HCEC 1CT (cell line): Measurements from ENCODE around the gene CFAP90.

ENCODE experiments used
- DNase-seq: peaks from one replicate; pipeline ENCODE4 v3.0.0-alpha.2; 2017

CFAP90 gene

GRCh38 chr5:7815892-7816534 is 34.9 kb downstream of the CFAP90 start:
- peak; percentile 45 for DNase-seq

GRCh38 chr5:7814816-7815215 is 36.1 kb downstream of the CFAP90 start:
- no peak for DNase-seq

- no peak for DNase-seq
Measured at GRCh38 chr5:7813576-7813975, 37.4 kb downstream of the CFAP90 start.

DNA sequence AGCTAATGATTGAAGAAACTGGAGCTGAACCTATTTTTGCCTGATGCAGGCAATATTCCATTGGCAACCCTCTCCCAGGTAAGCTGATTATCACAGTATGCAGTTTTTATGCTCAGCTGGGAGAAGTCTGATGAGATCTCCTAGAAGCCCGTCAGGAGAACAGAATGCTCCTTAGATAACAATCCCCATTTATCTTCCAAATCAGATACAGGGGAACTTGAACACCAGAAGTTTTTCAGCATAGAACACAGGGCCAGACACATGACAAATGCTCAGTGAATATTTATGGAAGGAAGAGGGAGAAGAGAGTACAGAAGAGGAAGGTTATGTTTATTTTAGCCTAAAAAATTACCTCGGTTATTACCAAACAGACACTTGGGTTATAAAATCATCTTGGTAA is 37.9 kb downstream of the CFAP90 start:
- no peak for DNase-seq

- DNase-seq, result no peak
Measured at GRCh38 chr5:7811715-7812114, 39.2 kb downstream of the CFAP90 start.

DNA sequence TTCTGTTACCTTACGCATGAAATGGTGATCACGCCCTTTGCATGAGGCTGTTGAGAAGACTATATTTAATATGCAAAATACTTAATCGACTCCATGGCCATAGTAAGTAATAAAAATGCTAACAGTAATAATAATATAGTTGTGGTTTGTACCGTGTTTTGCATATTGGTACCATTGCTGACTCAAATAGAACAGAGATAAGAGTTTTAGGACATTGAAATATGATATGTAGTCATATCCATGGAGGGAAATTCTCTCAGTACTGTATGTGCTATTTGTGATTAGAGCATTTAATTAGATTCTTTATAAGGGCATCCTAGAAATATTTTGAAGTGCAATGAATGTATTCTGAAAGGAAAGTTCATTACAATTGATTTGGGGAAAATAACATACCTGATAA is 41.9 kb downstream of the CFAP90 start:
- no peak for DNase-seq

GRCh38 chr5:7805379-7805778 is 45.6 kb downstream of the CFAP90 start:
- DNase-seq, result no peak

- DNase-seq, result no peak
Measured at GRCh38 chr5:7803937-7804336, 47.0 kb downstream of the CFAP90 start.

DNA sequence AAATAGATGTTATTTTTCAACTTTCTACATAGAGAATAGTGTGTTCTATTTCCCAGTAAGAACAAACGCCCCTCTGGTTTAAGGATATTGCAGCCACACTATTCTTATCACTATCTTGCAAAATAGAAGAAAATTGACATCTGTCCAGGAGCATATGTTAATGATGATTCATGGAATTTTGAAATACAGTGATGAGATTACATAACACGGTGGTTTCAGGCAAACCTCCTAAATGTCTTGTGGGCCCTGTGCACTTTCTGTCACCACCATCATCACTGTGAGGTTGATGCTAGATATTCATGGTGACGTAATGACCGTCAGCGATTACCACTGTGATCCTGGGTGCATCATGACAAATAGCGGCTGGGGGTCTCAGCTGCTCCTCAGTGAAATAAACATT is 48.1 kb downstream of the CFAP90 start:
- no peak for DNase-seq

GRCh38 chr5:7801891-7802614 is 48.9 kb downstream of the CFAP90 start:
- DNase-seq, result no peak

DNA sequence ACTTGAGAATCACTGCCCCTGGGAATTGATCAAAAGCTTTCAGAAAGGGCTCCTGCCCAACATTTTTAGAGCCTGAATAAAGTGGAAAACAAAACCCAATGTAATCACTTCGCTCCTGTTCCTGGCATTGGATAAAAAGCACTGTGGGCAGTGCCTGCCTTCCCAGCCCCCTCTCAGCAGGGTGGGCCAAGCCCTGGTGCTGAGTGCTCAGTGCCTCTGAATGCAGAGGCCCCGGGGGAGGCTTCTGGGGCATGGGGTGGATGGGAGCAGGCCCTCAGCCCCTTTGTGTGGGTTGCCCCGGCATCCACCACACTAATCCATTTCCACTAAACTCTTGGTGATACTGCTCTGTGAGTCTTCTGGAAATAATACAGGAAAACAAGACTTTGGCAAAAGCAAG is 55.6 kb downstream of the CFAP90 start:
- DNase-seq, result no peak

DNA sequence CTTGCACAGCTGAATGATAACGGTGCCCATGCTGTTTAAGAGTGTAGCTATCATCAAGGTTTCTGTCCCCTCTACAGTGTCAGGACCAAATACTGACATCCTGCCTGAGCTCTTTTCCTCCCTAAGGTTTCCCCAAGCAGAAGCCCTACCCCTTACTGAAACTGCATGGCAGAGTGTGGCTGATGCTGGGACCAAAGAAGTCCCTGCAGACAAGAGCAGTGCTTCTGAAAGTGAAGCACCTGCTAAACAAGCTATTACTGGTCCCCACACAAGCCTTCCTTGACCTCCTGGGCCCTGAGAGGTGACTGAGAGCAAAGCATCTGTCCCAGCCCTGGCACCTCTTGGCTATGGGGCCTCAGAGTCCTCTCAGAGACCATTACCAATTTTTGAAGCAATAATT is 56.1 kb downstream of the CFAP90 start:
- DNase-seq, result no peak

- no peak for DNase-seq
Measured at GRCh38 chr5:7794311-7794710, 56.6 kb downstream of the CFAP90 start.

DNA sequence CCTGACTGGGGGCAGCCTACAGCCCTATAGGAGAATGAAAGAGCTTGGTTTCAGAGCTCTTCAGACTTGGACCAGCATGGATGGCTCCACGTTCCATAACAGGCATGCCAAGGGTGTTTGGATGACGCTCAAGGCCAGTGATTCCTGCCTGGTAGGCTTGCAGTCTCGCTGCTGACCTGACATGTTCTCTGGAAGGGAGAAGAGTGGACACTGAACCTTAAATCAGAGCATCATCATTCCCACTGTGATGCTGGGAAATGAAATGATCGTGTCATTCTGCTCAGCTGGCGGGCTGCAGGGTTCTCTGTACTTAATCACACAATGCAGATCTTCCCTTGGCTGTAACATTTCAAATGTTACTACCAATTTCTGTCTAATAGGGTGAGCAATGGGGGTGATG is 57.0 kb downstream of the CFAP90 start:
- no peak for DNase-seq

GRCh38 chr5:7789567-7789966 is 61.4 kb downstream of the CFAP90 start:
- no peak for DNase-seq

DNA sequence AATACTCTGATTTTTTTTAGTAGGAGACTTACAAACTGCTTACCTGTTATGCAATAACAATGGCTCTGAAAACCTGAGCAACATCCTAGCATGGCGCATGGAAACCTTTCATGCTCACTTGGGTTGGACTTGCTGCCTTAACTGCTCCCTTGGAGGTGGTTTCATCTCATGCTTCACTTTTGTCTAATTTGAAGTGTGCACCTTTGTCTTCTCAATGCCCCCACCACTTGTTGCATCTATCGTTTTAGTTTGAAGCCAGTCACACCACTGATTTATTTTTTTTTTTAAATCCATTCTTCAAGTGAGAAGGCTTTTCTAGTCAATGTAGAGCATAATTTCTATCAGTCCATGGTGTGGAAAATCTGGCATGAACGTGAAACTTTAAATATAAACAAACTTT is 63.2 kb downstream of the CFAP90 start:
- DNase-seq, result no peak

DNA sequence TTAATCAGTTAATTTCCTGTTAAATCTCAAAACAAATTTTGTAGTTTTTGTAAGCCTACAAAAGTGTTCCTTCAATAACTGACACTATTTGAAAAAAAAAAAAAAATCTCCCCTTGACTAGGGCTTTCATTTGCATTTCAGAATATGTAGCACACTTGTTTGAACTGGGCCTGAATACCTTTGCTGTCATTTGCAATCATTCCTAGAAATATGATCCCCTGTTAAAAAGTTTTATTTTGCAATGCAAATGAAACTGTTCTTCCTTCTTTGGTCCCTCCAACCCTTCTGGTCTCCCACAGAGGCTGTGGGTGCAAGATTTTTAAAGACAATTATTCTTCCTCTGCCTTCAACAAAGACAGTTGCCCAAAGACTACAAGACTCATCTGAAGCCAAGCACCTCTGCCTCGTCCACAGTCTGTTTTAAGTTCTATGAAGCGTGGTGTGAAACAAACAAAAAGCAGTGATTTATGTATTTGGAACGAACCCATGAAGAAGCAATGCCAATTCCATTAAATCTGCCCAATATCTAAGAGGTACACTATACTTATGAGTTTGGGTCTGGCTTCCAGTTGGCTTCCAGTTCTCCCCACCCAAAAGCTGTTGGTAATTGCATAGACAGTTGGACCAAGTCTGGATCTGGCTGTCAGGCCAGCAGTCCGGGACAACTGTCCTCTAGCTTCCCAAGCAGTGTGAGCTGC is 66.1 kb downstream of the CFAP90 start:
- DNase-seq, result no peak

DNA sequence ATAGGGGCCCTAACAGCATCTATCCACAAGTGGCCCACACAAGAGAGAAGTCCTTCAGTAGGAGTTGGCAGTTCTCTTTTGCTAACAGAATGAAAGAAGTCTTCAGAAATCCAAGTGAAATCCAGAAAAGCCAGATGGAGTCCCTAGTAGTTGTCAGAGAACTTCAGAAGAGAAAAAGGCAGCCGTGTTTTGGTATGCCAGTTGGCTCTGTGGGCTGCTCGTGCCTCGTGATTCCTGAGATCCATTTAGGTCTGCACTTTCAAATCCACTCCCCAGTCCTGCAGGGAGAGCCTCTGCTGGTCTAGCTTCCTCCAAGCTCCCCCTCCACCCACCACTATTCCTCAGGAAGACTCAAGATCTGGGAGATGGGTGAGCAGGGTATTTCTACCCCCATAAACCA is 69.0 kb downstream of the CFAP90 start:
- no peak for DNase-seq
